ENCODE results near the gene ANKLE1.
A peak's percentile ranks its signal among the peaks of the same experiment; 100 is the strongest.
"Not testable (repeated sequence)": the region's sequence is repeated elsewhere in the genome, so short reads cannot be mapped to it uniquely, and the experiment has no call there.

Gene ANKLE1

GRCh38 chr19:17266975-17267788 is 14.5 kb upstream of the ANKLE1 start, which contains the start of gene BABAM1:
BABAM1 (plus strand) TSS chr19:17267443; CDS start chr19:17268807, 1,364 bp downstream.
- H3K4me3 ChIP-seq (ENCODE audit: low read depth, low read length), result peak within 1 kb of the TSS; percentile 99
- no peak for TF ChIP-seq CTCF (conservative IDR thresholded peaks at IDR 0.05; ENCODE audit: low read depth, low read length)
- DNase-seq (ENCODE audit: low read depth), result peak; percentile 100

GRCh38 chr19:17268754-17269153 is 12.9 kb upstream of the ANKLE1 start:
- no peak for DNase-seq (ENCODE audit: low read depth)
- TF ChIP-seq CTCF (conservative IDR thresholded peaks at IDR 0.05; ENCODE audit: low read depth, low read length), result no peak
- H3K4me3 ChIP-seq (ENCODE audit: low read depth, low read length), result no peak overlapping the region

GRCh38 chr19:17274892-17275291 is 6.8 kb upstream of the ANKLE1 start:
- DNase-seq (ENCODE audit: low read depth); H3K4me3 ChIP-seq (ENCODE audit: low read depth, low read length): not testable (repeated sequence)

- TF ChIP-seq CTCF (conservative IDR thresholded peaks at IDR 0.05; ENCODE audit: low read depth, low read length), result no peak
- no peak for DNase-seq (ENCODE audit: low read depth)
- no peak overlapping the region for H3K4me3 ChIP-seq (ENCODE audit: low read depth, low read length)
Measured at GRCh38 chr19:17275441-17276175, 6.1 kb upstream of the ANKLE1 start.

GRCh38 chr19:17279436-17279835 is 2.3 kb upstream of the ANKLE1 start:
- no peak for TF ChIP-seq CTCF (conservative IDR thresholded peaks at IDR 0.05; ENCODE audit: low read depth, low read length)
- no peak overlapping the region for H3K4me3 ChIP-seq (ENCODE audit: low read depth, low read length)
- DNase-seq (ENCODE audit: low read depth), result no peak

- H3K4me3 ChIP-seq (ENCODE audit: low read depth, low read length), result peak overlapping the region; percentile 45
- TF ChIP-seq CTCF (conservative IDR thresholded peaks at IDR 0.05; ENCODE audit: low read depth, low read length), result peak; percentile 85
- DNase-seq (ENCODE audit: low read depth), result peak; percentile 75
Measured at GRCh38 chr19:17282488-17283125, 906 bp downstream of the ANKLE1 start.

- H3K4me3 ChIP-seq (ENCODE audit: low read depth, low read length), result no peak overlapping the region
- no peak for DNase-seq (ENCODE audit: low read depth)
- TF ChIP-seq CTCF (conservative IDR thresholded peaks at IDR 0.05; ENCODE audit: low read depth, low read length), result peak; percentile 2
Measured at GRCh38 chr19:17283504-17283996, 1.8 kb downstream of the ANKLE1 start.
